AG04450 (cell line): ENCODE measurements around the gene VAPA. TPM values are rescaled to one million over a fixed set of nuclear protein-coding genes. Genes with fewer than 3 reads are reported as not detected.

Experiments
- CTCF ChIA-PET: fragments of 300-600, 350-600 bp; formaldehyde crosslinking; extraction: SDS; loops from one replicate; lab custom pipeline; 2022; ENCODE audit warnings: antibody characterized with exemption, inconsistent platforms; lab: Charles Lee
- POLR2A ChIA-PET: fragments of 350-600 bp; formaldehyde crosslinking; extraction: SDS; loops from one replicate; lab custom pipeline; 2021; ENCODE audit warnings: antibody characterized with exemption, inconsistent platforms; lab: Yijun Ruan, JAX
- DNase-seq: peaks from one replicate; pipeline ENCODE4 v3.0.0-alpha.2; 2011; ENCODE audit warnings: low read depth, low spot score
- H3K27ac ChIP-seq: one replicate; pipeline ENCODE4 v1.5.1; 2012; ENCODE audit warnings: low read depth, low read length, control low read depth
- H3K27me3 ChIP-seq: one replicate; pipeline ENCODE4 v1.6.0; 2012; ENCODE audit warnings: low read length; ENCODE audit not compliant: control insufficient read depth, insufficient read depth
- H3K4me3 ChIP-seq: 2 replicates; pipeline ENCODE4 v1.5.1; 2011; ENCODE audit warnings: mild to moderate bottlenecking, low read depth, low read length, control low read depth
- H3K9me3 ChIP-seq: 2 replicates; pipeline ENCODE4 v1.5.1; 2012; ENCODE audit warnings: low read length; ENCODE audit not compliant: control insufficient read depth, insufficient read depth
- polyA plus RNA-seq: library from polyadenylated mRNA; depleted of rRNA; stranded (reverse); fragments of >200 nt; gene quantifications from 2 replicates; pipeline ENCODE4 v1.2.3, GENCODE V29; 2011
- TF ChIP-seq, protein P1 (sequence below): IDR thresholded peaks from 2 replicates; pipeline ENCODE4 v1.5.1; 2011; ENCODE audit warnings: low read depth, low read length, control low read depth, inconsistent platforms

VAPA gene
- polyA plus RNA-seq, 1 experiment = 393 TPM

DNA sequence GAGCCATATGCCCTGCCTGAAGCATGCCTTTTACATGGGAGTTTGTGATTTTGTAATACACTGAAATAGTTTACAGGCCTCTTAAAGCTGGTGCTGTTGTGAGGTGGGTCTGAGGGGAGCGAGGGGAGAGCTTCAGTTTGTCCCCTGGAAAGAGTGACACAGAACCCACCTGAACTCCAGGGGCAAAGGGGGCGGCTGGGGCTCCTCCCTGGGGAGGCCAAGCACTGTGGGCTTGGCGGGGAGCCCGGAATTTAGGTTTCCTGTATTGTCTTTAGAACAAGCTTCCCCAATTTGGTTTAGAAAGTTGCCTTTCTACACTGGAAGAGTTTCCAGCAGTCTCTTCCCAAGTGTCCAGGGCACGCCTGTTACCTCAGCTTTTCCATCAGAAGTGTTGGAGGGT is 75.7 kb downstream of the VAPA start:
- H3K27ac ChIP-seq = no peak overlapping the region
- no peak for DNase-seq
- TF ChIP-seq, protein P1, sequence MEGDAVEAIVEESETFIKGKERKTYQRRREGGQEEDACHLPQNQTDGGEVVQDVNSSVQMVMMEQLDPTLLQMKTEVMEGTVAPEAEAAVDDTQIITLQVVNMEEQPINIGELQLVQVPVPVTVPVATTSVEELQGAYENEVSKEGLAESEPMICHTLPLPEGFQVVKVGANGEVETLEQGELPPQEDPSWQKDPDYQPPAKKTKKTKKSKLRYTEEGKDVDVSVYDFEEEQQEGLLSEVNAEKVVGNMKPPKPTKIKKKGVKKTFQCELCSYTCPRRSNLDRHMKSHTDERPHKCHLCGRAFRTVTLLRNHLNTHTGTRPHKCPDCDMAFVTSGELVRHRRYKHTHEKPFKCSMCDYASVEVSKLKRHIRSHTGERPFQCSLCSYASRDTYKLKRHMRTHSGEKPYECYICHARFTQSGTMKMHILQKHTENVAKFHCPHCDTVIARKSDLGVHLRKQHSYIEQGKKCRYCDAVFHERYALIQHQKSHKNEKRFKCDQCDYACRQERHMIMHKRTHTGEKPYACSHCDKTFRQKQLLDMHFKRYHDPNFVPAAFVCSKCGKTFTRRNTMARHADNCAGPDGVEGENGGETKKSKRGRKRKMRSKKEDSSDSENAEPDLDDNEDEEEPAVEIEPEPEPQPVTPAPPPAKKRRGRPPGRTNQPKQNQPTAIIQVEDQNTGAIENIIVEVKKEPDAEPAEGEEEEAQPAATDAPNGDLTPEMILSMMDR = no peak
- ChIA-PET POLR2A (no interaction called here), CTCF (interaction anchor here (0.9 kb wide), 1 partner anchor 19 kb away, joined by 3 read pairs; no protein-coding TSS in a partner anchor)
- H3K9me3 ChIP-seq = no peaks in the 10 kb centered on the region
- H3K4me3 ChIP-seq = no peak overlapping the region
- H3K27me3 ChIP-seq = peaks cover 50% of the 10 kb centered on the region

DNA sequence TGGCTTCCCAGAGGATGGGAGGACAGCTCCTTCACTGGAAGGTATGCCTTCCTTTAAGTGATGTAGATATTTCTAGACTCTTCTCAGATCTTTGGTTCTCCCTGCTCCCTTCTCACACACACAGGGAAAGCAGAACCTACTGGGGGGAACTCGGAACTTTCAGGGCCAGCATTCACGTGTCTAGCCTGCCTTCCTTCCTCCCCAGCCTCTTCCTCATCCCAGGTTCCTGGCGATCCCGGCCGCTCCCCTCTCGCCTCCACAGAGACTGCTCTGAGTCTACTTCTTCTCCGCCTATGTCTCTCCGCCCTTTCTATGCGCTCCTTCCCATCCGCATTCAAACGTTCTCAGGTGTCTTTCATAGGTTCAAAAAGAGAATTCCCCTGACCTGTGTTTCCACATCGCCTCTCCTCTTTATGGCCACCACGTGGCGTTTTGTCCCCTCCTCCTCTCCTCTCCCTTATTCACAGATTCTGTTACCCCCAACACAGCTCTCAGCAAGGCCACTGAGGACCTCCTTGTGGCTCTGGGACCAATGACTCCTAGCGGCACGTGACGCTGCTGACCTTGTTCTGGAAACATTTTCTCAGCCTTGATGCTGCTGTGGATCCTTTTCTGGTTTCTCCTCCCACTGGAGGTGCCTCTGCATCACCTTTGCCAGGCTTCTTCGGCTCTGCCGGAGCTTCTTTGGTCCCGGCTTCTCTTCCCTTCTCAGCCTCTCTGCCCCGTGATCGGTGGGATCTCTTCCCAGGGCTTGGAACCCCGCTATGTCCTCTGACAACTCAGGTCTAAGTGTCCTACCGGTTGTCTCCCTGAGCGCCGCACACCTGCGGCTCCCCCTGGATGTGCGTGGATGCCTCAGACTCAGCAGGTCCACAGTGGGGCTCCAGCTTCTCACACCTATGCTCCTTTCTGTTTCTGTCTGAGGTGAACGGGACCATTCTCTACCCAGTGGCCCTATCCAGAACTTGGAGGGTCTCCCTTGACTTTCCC is 77.5 kb downstream of the VAPA start:
- CTCF ChIA-PET = no interaction called here
- POLR2A ChIA-PET = no interaction called here
- TF ChIP-seq, protein P1 = no peak
- no peak for DNase-seq
- Histone ChIP-seq H3K9me3 (no peaks in the 10 kb centered on the region), H3K27me3 (peaks cover 59% of the 10 kb centered on the region), H3K27ac (no peak overlapping the region), H3K4me3 (no peak overlapping the region)

DNA sequence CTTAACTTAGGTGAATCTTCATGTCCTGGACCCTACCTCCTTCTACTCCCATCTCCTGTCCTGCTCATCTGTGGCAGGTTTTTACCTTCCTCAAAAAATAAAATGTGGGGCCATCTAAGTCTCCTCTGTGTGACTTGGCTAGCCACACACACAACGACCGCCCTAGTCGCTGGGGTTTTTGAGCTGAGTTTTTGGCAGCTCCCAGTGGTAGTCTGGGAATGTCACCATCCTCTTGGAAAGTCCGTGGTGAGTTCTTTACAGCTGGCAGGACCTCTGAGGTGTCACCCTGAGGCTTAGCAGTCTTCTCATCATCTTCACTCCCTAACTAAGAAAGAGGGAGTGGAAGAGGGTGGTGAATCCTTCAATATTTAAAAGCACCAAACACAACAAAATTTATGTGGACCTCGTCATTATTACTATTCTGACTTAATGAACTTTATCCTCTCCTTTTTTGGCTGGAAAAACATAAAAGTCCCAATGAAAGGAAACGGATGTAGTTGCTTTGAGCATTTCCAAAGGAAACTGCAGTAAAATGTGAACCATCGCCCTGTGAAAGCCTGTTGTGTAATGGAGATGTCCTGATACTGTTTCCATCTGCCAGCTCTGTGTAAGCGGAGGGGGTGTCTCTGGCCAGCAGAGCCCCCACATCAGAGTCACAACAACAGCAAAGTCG is 78.6 kb downstream of the VAPA start:
- 0 out of 2 replicates have a peak, but pooled peaks cover under 1% of the 10 kb centered on the region for H3K9me3 ChIP-seq
- no peak overlapping the region for H3K4me3 ChIP-seq
- TF ChIP-seq, protein P1 = no peak
- H3K27me3 ChIP-seq = peaks cover 51% of the 10 kb centered on the region
- ChIA-PET POLR2A (no interaction called here), CTCF (no interaction called here)
- no peak for DNase-seq
- no peak overlapping the region for H3K27ac ChIP-seq

DNA sequence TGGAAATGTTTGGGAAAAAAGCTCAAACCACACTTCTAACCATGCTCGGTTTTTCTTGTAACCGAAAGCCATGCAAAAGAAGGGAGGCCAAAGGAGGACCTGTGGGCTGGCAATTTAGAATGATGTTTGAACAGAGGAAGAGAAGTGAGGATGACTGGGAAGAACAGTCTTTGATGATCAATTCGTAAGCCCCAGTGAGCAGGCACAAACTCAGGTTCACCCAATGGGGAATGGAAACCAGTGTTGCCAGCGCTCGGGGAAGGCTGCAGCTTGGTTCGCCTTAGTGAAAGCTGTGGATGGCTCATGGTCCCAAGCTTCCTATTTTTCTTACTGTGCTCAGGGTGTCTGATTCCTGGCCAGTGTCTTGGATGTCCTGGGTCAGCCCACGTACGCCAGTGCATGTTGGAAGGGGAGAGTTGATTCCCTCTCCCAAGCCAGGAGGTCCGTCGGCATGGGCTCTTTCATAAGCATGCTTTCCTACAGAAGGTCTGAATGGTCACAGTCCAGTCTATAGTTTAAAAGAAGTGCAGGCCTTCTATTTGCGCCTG is 79.2 kb downstream of the VAPA start:
- ChIA-PET CTCF (interaction anchor here (1.1 kb wide), 1 partner anchor 24 kb away, joined by 3 read pairs; no protein-coding TSS in a partner anchor), POLR2A (no interaction called here)
- no peak for DNase-seq
- no peak overlapping the region for H3K27ac ChIP-seq
- H3K4me3 ChIP-seq = no peak overlapping the region
- H3K27me3 ChIP-seq = peaks cover 49% of the 10 kb centered on the region
- TF ChIP-seq, protein P1 = no peak
- H3K9me3 ChIP-seq = peaks cover 5% of the 10 kb centered on the region; the same call in 1 of the 2 replicates
